Fibroblast of lung (primary cell): ENCODE results near the gene CCDC59. TPM values are rescaled to one million over a fixed set of nuclear protein-coding genes. Genes with fewer than 3 reads are reported as not detected.

ENCODE experiments used
- DNase-seq, 2 donors: peaks; one replicate each; pipeline versions ENCODE4 v3.0.0 to v3.0.0-alpha.2; 2010; ENCODE audit warnings: low read depth in 2 of 2
- H2AFZ ChIP-seq: 2 replicates; pipeline ENCODE4 v1.5.1; 2012; ENCODE audit warnings: low read length, control low read depth, inconsistent platforms
- H3K27ac ChIP-seq: 2 replicates; pipeline ENCODE4 v1.5.1; 2011; ENCODE audit warnings: low read length, control low read depth; ENCODE audit not compliant: insufficient read depth
- H3K27me3 ChIP-seq: 2 replicates; pipeline ENCODE4 v1.5.1; 2011; ENCODE audit warnings: mild to moderate bottlenecking, low read length; ENCODE audit not compliant: control insufficient read depth, insufficient read depth
- H3K36me3 ChIP-seq: 2 replicates; pipeline ENCODE4 v1.5.1; 2011; ENCODE audit warnings: low read length; ENCODE audit not compliant: control insufficient read depth, insufficient read depth
- H3K4me1 ChIP-seq: 2 replicates; pipeline ENCODE4 v1.5.1; 2011; ENCODE audit warnings: low read length; ENCODE audit not compliant: control insufficient read depth, insufficient read depth; ENCODE audit errors: extremely low read depth
- H3K4me2 ChIP-seq: 2 replicates; pipeline ENCODE4 v1.5.1; 2011; ENCODE audit warnings: low read length, control low read depth; ENCODE audit not compliant: insufficient read depth; ENCODE audit errors: extremely low read depth
- H3K4me3 ChIP-seq, 4 experiments: fragments of 200-600 bp in 1 of 4; sonication (generic) in 1 of 4; replicated peaks in 1 of 4; 2 replicates each; pipeline ENCODE4 v1.5.1; 2011 to 2016; ENCODE audit warnings: low read length in 4 of 4, low read depth in 3 of 4, mild to moderate bottlenecking in 3 of 4, control low read depth in 2 of 4, inconsistent platforms in 1 of 4, mixed read lengths in 1 of 4; ENCODE audit not compliant: insufficient read depth in 1 of 4; ENCODE audit errors: control extremely low read depth in 1 of 4
- H3K79me2 ChIP-seq: 2 replicates; pipeline ENCODE4 v1.5.1; 2012; ENCODE audit warnings: mild to moderate bottlenecking, low read length, inconsistent platforms; ENCODE audit not compliant: control insufficient read depth, insufficient read depth
- H3K9ac ChIP-seq: 2 replicates; pipeline ENCODE4 v1.5.1; 2011; ENCODE audit warnings: mild to moderate bottlenecking, low read length, control low read depth; ENCODE audit not compliant: insufficient read depth
- H3K9me3 ChIP-seq: 2 replicates; pipeline ENCODE4 v1.5.1; 2012; ENCODE audit warnings: low read depth, low read length; ENCODE audit not compliant: control insufficient read depth, insufficient read depth
- H4K20me1 ChIP-seq: 2 replicates; pipeline ENCODE4 v1.5.1; 2011; ENCODE audit warnings: low read length; ENCODE audit not compliant: control insufficient read depth, insufficient read depth; ENCODE audit errors: extremely low read depth
- EZH2 ChIP-seq: IDR thresholded peaks from 2 replicates; pipeline ENCODE4 v1.5.1; 2012; ENCODE audit warnings: low read length, control low read depth, mild to moderate bottlenecking; ENCODE audit errors: missing control alignments
- polyA plus RNA-seq, 2 donors: library from polyadenylated mRNA; depleted of rRNA in 1 of 2; stranded (reverse) in 1 of 2; unstranded in 1 of 2; fragments of >200 nt; gene quantifications; 2 replicates each; pipeline ENCODE4 v1.2.1, GENCODE V29; 2011 to 2012; ENCODE audit warnings: missing spikeins in 1 of 2
- total RNA-seq: library from RNA; depleted of rRNA; stranded (reverse); fragments of >200 nt; gene quantifications from 2 replicates; pipeline ENCODE4 v1.2.1, GENCODE V29; 2014
- TF ChIP-seq, protein P1 (sequence below), 2 donors: IDR thresholded peaks in 1 of 2; conservative IDR thresholded peaks in 1 of 2; 1 replicate in 1 of 2; 2 replicates in 1 of 2; pipeline ENCODE4 v1.5.1; 2011 to 2012; ENCODE audit warnings: low read length in 2 of 2, control low read depth in 1 of 2, inconsistent platforms in 1 of 2, low read depth in 1 of 2, mild to moderate bottlenecking in 1 of 2

CCDC59 gene
- total and polyA plus RNA-seq, 2 donors (not counting 1 experiment from before 2014, with no cell fraction given): 46.9 to 57.8 TPM

DNA sequence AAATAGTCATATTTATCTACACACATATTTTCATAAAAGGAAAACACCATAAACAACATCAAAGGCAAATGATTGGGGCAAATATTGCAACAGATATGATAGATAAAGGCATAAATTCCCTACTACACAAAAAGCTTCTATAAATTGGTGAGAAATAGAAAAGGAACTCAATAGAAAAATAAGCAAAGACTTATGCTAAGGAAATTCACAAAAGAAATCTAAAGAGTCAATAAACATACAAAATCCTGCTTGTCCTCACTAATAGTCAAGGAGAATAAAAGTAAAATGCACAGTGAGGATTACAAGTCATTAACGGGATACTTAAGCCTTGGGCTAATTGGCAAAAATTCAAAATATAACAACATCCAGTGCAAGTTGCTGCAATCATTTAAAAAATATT lies 30.3 kb downstream of the CCDC59 start:
- H3K27me3 ChIP-seq: no peaks in the 10 kb centered on the region
- no peak overlapping the region for H3K4me2 ChIP-seq
- no peak overlapping the region for H3K4me3 ChIP-seq
- TF ChIP-seq, protein P1, sequence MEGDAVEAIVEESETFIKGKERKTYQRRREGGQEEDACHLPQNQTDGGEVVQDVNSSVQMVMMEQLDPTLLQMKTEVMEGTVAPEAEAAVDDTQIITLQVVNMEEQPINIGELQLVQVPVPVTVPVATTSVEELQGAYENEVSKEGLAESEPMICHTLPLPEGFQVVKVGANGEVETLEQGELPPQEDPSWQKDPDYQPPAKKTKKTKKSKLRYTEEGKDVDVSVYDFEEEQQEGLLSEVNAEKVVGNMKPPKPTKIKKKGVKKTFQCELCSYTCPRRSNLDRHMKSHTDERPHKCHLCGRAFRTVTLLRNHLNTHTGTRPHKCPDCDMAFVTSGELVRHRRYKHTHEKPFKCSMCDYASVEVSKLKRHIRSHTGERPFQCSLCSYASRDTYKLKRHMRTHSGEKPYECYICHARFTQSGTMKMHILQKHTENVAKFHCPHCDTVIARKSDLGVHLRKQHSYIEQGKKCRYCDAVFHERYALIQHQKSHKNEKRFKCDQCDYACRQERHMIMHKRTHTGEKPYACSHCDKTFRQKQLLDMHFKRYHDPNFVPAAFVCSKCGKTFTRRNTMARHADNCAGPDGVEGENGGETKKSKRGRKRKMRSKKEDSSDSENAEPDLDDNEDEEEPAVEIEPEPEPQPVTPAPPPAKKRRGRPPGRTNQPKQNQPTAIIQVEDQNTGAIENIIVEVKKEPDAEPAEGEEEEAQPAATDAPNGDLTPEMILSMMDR (conservative IDR thresholded peaks at IDR 0.05 in 1 of 2, IDR thresholded peaks at IDR 0.05 in 1 of 2; ENCODE audit: low read depth in 1 of 2, low read length in 2 of 2): no peak
- TF ChIP-seq EZH2: no peak
- H2AFZ ChIP-seq: no peak overlapping the region
- H3K79me2 ChIP-seq: no peaks in the 10 kb centered on the region
- H4K20me1 ChIP-seq: no peaks in the 10 kb centered on the region
- no peaks in the 10 kb centered on the region for H3K9me3 ChIP-seq
- H3K4me1 ChIP-seq: no peaks in the 10 kb centered on the region
- H3K9ac ChIP-seq: no peak overlapping the region
- no peak overlapping the region for H3K27ac ChIP-seq
- DNase-seq: no peak
- no peaks in the 10 kb centered on the region for H3K36me3 ChIP-seq

DNA sequence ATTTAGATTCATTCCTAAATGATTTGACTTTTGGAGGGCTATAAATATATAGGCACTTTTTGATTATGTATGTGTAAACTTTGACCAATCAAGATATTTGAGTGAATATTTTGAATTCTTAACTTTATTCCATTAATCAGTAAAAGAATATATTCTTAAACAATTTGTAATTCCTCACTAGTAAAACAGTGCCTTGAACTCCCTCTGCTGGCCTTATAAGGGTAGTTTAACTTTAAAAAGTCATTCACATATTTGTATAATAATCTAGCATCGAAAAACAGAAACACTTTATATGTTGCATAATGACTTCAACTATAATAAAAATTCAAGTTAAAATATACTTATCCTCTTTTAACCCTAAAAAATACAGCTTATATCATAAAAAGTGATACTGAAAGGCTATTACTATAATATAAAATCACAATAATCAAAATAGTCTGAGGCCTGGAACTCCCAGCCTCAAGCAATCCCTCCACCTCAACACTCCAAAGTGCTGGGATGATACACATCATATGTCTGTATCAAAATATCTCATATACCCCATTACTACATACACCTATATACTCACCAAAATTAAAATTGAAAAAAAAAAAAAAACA lies 31.2 kb downstream of the CCDC59 start:
- no peaks in the 10 kb centered on the region for H3K9me3 ChIP-seq
- no peak overlapping the region for H2AFZ ChIP-seq
- TF ChIP-seq, protein P1 (conservative IDR thresholded peaks at IDR 0.05 in 1 of 2, IDR thresholded peaks at IDR 0.05 in 1 of 2; ENCODE audit: low read depth in 1 of 2, low read length in 2 of 2): peak; percentile 29 to 53
- TF ChIP-seq EZH2: no peak
- H3K36me3 ChIP-seq: no peaks in the 10 kb centered on the region
- DNase-seq: peak; percentile 13 to 42
- H3K9ac ChIP-seq: no peak overlapping the region
- H3K4me2 ChIP-seq: no peak overlapping the region
- H4K20me1 ChIP-seq: no peaks in the 10 kb centered on the region
- H3K4me3 ChIP-seq: no peak overlapping the region
- no peaks in the 10 kb centered on the region for H3K4me1 ChIP-seq
- H3K27ac ChIP-seq: no peak overlapping the region
- no peaks in the 10 kb centered on the region for H3K79me2 ChIP-seq
- H3K27me3 ChIP-seq: no peaks in the 10 kb centered on the region

DNA sequence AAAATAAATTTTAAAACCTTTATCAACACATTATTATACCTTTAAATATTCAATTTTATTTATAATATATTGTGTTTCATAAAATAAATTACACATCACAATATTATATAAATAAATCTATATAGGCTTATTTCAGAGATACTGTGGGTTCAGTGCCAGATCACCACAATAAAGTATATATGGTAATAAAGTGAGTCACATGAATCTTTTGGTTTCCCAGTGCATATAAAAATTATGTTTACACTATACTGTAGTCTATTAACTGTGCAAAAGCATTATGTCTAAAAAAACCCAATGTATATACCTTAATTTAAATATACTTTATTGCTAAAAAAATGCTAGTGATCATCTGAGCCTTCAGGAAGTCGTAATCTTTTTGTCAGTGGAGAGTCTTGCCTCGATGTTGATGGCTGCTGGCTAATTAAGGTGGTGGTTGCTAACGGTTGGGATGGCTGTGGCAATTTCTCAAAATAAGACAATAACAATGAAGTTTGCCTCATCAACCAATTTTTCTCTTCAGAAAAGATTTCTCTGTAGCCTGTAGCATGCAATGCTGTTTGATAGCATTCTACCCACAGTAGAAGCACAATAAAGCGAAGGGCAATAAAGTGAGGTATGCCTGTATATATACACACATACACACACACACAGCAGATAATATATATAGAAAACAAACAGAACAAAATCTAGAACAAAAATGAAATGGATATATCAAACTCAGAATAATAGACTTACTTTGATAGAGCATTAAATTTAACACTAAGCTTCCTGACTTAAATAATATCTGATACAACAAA lies 32.4 kb downstream of the CCDC59 start:
- Histone ChIP-seq H3K9ac (no peak overlapping the region), H3K27ac (no peak overlapping the region), H3K36me3 (no peaks in the 10 kb centered on the region), H4K20me1 (no peaks in the 10 kb centered on the region), H3K4me1 (no peaks in the 10 kb centered on the region), H3K79me2 (no peaks in the 10 kb centered on the region), H3K9me3 (no peaks in the 10 kb centered on the region), H3K4me3 (no peak overlapping the region), H3K4me2 (no peak overlapping the region), H2AFZ (no peak overlapping the region), H3K27me3 (no peaks in the 10 kb centered on the region)
- TF ChIP-seq, protein P1 (conservative IDR thresholded peaks at IDR 0.05 in 1 of 2, IDR thresholded peaks at IDR 0.05 in 1 of 2; ENCODE audit: low read depth in 1 of 2, low read length in 2 of 2): no peak
- TF ChIP-seq EZH2: no peak
- DNase-seq: no peak
